Measurements from ENCODE around the gene RGL4.

Gene RGL4

DNA sequence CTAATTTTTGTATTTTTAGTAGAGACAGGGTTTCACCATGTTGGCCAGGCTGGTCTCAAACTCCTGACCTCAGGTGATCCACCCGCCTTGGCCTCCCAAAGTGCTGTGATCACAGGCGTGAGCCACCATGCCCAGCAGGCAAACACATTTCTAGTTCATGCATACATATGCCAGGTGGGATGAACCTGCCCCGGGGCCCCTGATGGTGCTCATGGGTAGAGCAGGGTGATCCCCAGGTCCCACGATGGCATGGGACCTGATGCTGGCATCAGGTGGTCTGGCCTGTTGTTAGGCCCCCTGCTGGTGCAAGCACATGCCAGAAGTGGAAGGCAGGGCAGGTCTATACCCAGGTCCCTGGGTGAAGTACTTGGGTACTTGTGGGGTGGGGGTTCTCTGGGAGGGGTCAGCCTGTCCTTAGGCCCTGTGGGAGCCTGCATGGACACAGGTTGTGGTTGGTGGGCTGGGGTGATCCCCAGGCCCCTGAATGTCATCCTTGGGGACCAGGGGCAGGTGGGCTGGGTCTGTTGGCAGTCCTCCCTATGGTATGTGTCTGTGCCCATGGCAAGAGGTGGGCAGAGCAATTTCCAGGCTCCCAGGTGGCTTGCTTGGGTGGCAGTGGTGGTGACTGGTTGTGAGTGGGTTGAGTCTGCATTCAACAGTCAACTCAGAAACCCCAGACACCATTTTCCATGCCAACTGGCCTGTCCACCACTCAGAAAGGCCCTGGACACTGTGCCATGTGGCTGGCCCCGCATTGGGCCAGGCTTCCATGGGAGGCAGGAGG is 9.6 kb upstream of the RGL4 start:
- no peak for DNase-seq (ENCODE audit: low read depth in 2 of 2)

GRCh38 chr22:23682077-23682476 is 8.7 kb upstream of the RGL4 start:
- no peak for DNase-seq (ENCODE audit: low read depth in 2 of 2)

GRCh38 chr22:23682827-23683355 is 7.9 kb upstream of the RGL4 start:
- no peak for DNase-seq (ENCODE audit: low read depth in 2 of 2)

DNA sequence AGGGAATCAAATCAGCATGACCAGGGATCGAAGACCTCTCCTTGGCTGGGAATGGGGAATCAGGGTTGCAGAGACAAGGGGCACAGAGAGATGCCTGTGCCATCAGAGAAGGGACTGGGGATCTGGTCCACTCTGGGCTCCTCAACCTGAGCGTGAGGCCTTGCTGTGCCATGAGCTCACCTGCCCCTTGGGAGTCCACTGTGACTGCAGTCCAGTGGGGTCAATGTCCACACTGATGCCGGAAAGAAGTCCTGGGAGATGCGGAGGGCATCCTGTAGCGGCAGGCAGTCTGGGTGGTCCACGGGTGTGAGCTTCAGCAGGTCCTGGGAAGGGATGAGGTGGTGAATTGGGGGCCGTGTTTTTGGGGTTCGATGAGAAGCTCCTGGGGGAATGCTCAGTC is 7.3 kb upstream of the RGL4 start:
- no peak for DNase-seq (ENCODE audit: low read depth in 2 of 2)

DNA sequence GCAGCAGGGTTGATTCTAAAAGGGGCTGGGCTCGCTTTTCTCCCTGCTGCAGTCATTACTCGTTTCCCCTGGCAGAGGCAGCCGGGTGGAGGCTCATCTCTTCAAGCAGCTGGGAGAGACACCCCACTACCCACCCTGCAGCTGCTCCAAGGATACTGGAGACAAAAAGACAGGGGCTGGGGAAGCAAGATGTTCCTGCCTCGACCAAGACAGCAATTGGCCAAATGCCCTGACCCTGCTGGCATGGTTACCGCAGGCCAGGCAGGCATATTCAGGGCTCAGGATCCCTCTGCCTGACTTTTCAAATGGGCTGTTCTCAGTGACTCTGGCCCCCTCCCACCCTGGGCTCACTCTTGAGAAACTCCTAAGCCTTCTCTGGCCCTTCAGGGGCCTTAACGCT is 6.8 kb upstream of the RGL4 start:
- DNase-seq (ENCODE audit: low read depth in 2 of 2): no peak

DNA sequence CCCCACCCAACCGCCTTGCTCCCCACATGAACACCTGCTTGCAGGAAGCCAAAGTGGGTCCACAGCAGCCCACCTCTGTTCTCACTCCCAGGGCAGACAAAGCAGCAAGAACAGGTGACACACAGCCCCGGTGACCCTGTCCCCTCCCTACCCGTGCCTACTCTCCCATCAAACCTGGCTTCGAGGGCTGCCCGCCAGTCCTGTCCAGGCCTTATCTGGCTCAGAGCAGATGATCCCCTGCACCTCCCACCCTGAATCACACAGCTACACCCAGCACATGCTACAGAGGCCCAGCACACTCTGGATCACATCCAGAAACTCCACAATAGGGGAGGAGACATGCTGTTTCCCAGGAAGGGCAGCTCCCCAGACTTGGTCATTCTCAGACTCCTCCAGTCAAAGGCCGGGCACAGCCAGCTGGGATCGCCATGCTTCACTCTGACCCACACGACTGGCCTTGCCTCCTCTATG is 6.2 kb upstream of the RGL4 start:
- no peak for DNase-seq (ENCODE audit: low read depth in 2 of 2)

DNA sequence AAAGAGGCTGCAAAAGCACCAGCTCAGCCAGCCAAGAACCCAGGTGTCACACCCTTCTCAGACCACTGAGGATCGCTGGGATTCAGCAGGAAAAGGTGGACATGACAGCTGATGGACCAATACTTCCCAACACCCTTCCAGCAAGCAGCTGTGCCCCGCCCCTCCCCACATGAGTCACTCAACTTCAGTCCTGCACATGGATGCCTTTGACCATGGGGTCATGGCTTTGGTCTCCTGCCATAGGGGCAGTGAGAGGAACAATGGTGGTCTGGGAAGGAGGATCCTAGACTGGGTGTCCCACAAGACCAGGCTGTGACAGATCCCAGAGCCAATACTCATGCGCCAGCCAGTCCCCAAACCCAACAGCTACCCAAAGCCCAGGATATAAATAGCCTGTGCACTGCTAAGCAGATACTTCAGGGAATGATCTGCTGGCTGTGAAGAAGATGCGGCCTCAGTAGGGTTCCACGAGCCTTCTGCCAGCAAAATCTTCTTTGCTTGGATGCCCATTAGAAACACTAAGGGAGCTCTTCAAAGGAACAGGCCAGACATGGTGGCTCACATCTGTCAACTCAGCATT is 5.5 kb upstream of the RGL4 start:
- no peak for DNase-seq (ENCODE audit: low read depth in 2 of 2)

- DNase-seq (ENCODE audit: low read depth in 2 of 2): no peak
These were observed 4.3 kb upstream of the RGL4 start for GRCh38 chr22:23686416-23687024.

GRCh38 chr22:23688121-23688520 is 2.7 kb upstream of the RGL4 start:
- no peak for DNase-seq (ENCODE audit: low read depth in 2 of 2)

DNA sequence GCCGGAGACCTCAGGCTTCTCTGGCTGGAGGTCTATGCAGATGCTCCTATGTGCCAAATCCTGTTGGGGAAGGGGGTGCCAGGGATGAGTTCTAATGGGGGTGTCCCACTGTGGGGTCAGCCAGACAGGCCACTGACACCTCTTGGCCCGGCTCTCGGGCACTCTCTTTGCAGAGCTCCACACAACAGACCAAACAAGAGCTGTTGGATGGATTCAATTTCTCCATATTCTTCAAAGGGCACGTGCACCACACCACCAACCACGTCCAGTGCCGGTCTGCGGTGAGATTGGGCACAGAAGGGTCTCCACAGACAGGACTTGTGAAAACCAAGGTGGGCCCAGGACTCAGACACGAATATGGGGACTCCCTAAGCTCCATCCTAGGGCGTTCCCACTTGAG is 2.2 kb upstream of the RGL4 start:
- DNase-seq (ENCODE audit: low read depth in 2 of 2): no peak

GRCh38 chr22:23689414-23689813 is 1.4 kb upstream of the RGL4 start:
- DNase-seq (ENCODE audit: low read depth in 2 of 2): no peak

DNA sequence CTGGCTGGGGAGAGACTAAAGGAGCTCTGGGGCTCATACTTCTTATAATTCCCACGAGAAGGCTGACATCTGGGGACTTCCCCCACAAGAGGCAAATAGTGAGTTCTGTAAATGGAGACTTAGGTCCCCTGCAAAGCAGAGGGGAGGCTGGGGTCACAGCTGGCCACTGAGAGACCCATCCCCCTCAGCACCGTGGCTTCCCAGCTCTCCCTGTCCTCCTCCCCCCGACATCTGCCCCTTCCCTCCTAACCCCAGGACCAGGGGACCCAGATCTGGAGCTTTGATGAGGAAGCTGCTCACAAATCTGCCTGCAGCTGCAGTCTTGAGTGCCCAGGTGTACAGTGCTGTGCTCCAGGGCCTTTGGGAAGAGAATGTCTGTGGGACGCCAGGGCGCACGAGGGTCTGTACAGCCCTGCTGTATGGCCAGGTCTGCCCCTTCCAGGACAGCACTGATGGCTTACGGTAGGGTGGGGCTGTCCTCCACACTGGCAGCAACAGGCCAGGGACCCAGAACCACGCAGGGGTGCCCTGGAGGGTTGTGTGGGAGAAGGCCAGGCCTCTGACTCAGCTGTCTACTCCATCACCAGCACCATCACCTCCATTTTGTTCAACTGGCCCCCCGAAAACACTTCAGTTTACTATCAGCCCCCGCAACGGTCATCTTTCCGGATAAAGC is 1.1 kb downstream of the RGL4 start:
- DNase-seq (ENCODE audit: low read depth in 2 of 2): no peak

- DNase-seq (ENCODE audit: low read depth in 2 of 2): no peak
These were observed 1.9 kb downstream of the RGL4 start for GRCh38 chr22:23692598-23693291.

GRCh38 chr22:23693979-23694680 is 3.3 kb downstream of the RGL4 start:
- DNase-seq (ENCODE audit: low read depth in 2 of 2): no peak

DNA sequence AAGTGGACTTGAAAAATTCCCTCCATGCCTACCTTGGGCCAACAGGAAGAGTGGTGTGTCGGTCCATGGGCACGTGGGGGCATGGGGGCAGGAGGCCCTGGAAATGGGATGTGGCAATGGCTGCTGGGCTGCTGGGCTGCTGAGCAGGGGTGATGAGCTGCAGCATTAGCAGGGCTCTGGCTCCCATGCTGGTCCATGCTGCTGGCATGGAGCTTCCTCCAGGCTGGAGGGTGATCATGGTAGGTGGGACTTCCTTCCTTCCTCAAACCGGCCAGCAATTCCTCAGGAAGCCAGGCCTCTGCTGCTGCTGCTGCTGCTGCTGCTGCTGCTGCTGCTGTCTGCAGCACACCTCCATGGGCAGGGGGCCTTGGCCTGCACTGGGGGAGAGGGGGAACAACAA is 4.3 kb downstream of the RGL4 start:
- DNase-seq (ENCODE audit: low read depth in 2 of 2): no peak

DNA sequence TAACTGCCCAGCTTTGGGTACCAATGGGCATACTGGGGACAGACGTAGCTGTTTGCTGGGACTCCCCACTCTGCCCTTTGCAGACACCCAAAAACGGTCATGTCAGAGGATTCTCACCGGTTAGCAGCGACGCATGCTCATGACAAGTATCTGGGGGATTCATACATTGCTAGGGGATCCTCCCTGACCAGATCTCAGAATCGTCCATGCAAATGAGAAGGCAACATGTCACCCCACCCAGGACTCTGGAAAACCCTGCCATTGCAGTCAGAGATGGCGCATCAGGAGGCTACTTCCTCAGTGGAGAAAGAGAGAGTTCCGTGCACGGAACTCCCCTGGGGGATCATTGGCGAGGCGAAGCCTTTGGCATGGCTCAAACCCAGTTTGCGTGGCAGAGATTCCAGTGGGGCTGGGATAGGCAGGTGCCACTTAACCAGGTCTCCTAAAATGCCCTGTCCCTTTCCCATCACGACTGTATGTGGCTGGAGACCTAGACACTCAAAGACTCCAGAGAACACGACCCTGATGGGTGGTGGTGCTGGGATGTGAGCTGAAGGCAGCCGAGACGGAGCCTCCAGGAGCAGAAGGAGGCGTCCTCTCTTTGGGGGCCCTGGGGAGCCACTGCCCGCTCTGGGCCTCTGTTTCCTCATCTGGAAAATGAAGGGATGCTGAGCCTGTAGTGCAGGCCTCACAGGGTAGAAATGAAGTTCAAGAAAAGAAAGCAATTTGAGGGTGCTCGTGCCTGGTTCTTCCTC is 4.9 kb downstream of the RGL4 start:
- DNase-seq (ENCODE audit: low read depth in 2 of 2): no peak

DNA sequence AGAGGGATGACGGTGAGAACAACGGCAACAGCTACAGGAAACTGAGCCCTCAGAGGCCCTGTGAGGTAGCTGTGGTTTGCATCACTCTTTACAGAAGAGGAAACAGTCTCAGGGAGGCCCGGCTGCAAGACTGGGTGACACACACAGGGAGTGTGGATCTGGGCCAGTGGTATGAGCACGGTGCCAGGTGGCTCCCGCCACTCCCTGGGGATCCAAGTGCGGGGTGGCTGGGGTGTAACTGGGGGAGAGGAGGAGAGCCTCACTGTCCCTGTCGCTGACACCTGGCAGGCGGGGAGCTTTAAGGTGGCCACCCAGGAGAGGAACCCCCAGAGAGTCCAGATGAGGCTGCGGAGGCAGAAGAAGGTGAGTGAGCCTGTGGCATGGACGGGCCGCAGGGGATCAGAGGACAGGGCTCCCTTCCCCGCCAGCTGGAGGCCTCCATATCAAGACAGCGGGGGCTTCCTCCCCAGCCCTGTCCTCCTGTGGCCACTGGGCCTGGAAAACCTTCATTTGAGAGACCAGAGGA is 5.6 kb downstream of the RGL4 start:
- peak; percentile 63 for DNase-seq (ENCODE audit: low read depth in 2 of 2)

- no peak for DNase-seq (ENCODE audit: low read depth in 2 of 2)
These were observed 6.5 kb downstream of the RGL4 start for GRCh38 chr22:23697031-23697970.

DNA sequence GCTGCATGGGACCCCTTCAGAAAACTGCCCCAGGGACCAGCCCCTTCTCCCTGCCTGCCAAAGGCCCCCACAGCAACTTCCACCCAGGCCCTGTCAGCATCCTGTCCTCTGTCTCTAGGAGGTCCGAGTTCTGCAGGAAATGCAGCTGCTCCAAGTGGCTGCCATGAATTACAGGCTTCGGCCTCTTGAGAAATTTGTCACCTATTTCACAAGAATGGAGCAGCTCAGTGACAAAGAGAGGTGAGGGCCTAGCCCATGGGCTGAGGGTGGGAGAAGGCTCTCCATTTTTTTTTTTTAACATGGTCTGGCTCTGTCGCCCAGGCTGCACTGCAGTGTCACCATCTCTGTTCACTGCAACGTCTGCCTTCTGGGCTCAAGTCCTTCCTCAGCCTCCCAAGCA is 7.3 kb downstream of the RGL4 start:
- no peak for DNase-seq (ENCODE audit: low read depth in 2 of 2)
